Osteocyte (in vitro differentiated cells): Measurements from ENCODE around the gene DMXL2. TPM values are rescaled to one million over a fixed set of nuclear protein-coding genes. Genes with fewer than 3 reads are reported as not detected.
"Not testable (repeated sequence)": the region's sequence is repeated elsewhere in the genome, so short reads cannot be mapped to it uniquely, and the experiment has no call there.

ENCODE experiments used
- DNase-seq: peaks from one replicate; pipeline ENCODE4 v3.0.0; 2021; ENCODE audit warnings: mixed read lengths; ENCODE audit not compliant: unreplicated experiment; ENCODE audit errors: extremely low spot score
- H3K27ac Mint-ChIP-seq: one replicate; pipeline ENCODE4 v1.8.0; 2021; ENCODE audit warnings: mild to moderate bottlenecking, mixed read lengths; ENCODE audit not compliant: unreplicated experiment
- H3K27me3 Mint-ChIP-seq: one replicate; pipeline ENCODE4 v1.8.0; 2021; ENCODE audit warnings: mixed read lengths; ENCODE audit not compliant: unreplicated experiment
- H3K36me3 Mint-ChIP-seq: one replicate; pipeline ENCODE4 v1.8.0; 2021; ENCODE audit warnings: mixed read lengths; ENCODE audit not compliant: unreplicated experiment
- H3K4me1 Mint-ChIP-seq: one replicate; pipeline ENCODE4 v1.8.0; 2021; ENCODE audit warnings: mixed read lengths; ENCODE audit not compliant: unreplicated experiment
- H3K4me3 Mint-ChIP-seq: one replicate; pipeline ENCODE4 v1.8.0; 2021; ENCODE audit warnings: mild to moderate bottlenecking, moderate library complexity, mixed read lengths; ENCODE audit not compliant: unreplicated experiment
- H3K9me3 Mint-ChIP-seq: one replicate; pipeline ENCODE4 v1.8.0; 2021; ENCODE audit warnings: mixed read lengths; ENCODE audit not compliant: unreplicated experiment
- CTCF ChIP-seq: fragments of 200-600 bp; sonication (generic); IDR thresholded peaks from 2 replicates; pipeline ENCODE4 v1.5.0; 2021; ENCODE audit warnings: antibody characterized with exemption, mild to moderate bottlenecking, moderate library complexity
- total RNA-seq: library from RNA; stranded (reverse); gene quantifications from 2 replicates; pipeline ENCODE4 v1.2.1, GENCODE V29; 2021

Gene DMXL2
- total RNA-seq, 1 donor from 2014 or later = 27.4 TPM

GRCh38 chr15:51450001-51450400 lies 172.6 kb downstream of the DMXL2 start:
- Mint-ChIP-seq H3K36me3 (peaks cover 41% of the 10 kb centered on the region), H3K4me3 (no peak overlapping the region), H3K27me3 (no peaks in the 10 kb centered on the region), H3K4me1 (peaks cover 7% of the 10 kb centered on the region), H3K9me3 (peaks cover 6% of the 10 kb centered on the region), H3K27ac (no peak overlapping the region)
- TF ChIP-seq CTCF = no peak
- DNase-seq = no peak

GRCh38 chr15:51448622-51449399 lies 173.8 kb downstream of the DMXL2 start:
- no peak for DNase-seq
- Mint-ChIP-seq H3K27ac (no peak overlapping the region), H3K4me3 (no peak overlapping the region), H3K27me3 (no peaks in the 10 kb centered on the region), H3K4me1 (peaks cover 7% of the 10 kb centered on the region), H3K36me3 (peaks cover 39% of the 10 kb centered on the region), H3K9me3 (peaks cover 11% of the 10 kb centered on the region)
- no peak for TF ChIP-seq CTCF

- TF ChIP-seq CTCF = no peak
- Mint-ChIP-seq H3K9me3 (peaks cover 11% of the 10 kb centered on the region), H3K4me1 (peaks cover 7% of the 10 kb centered on the region), H3K27ac (no peak overlapping the region), H3K27me3 (no peaks in the 10 kb centered on the region), H3K36me3 (peaks cover 39% of the 10 kb centered on the region), H3K4me3 (no peak overlapping the region)
- no peak for DNase-seq
These were observed 174.5 kb downstream of the DMXL2 start for GRCh38 chr15:51447855-51448621.

GRCh38 chr15:51446029-51446744 lies 176.4 kb downstream of the DMXL2 start:
- not testable (repeated sequence) for DNase-seq, H3K27me3 Mint-ChIP-seq, H3K4me1 Mint-ChIP-seq, H3K4me3 Mint-ChIP-seq, H3K27ac Mint-ChIP-seq
- Mint-ChIP-seq H3K36me3 (peaks cover 30% of the 10 kb centered on the region), H3K9me3 (peaks cover 11% of the 10 kb centered on the region)

- no peak for DNase-seq
- H3K27me3 Mint-ChIP-seq = peaks cover 1% of the 10 kb centered on the region
- peaks cover 11% of the 10 kb centered on the region for H3K9me3 Mint-ChIP-seq
- H3K4me3 Mint-ChIP-seq = no peak overlapping the region
- TF ChIP-seq CTCF = no peak
- no peak overlapping the region for H3K27ac Mint-ChIP-seq
- no peaks in the 10 kb centered on the region for H3K4me1 Mint-ChIP-seq
- H3K36me3 Mint-ChIP-seq = peaks cover 21% of the 10 kb centered on the region
These were observed 177.8 kb downstream of the DMXL2 start for GRCh38 chr15:51444807-51445206.
